Subcutaneous adipose tissue (tissue), 4 donors: ENCODE data around the gene GMPS. TPM values are rescaled to one million over a fixed set of nuclear protein-coding genes. Genes with fewer than 3 reads are reported as not detected.

Source experiments
- CTCF ChIP-seq: fragments of 450-650 bp; IDR thresholded peaks from one replicate; pipeline ENCODE4 v1.5.1; 2016; ENCODE audit warnings: low read depth, mild to moderate bottlenecking, control low read depth, antibody characterized with exemption, moderate library complexity
- total RNA-seq, 4 donors: library from RNA; depleted of rRNA; stranded (reverse); fragments of >200 nt; gene quantifications; one replicate each; pipeline ENCODE4 v1.1.0, GENCODE V29; 2016

Gene GMPS
- total RNA-seq, 4 donors from 2014 or later: 27.1 to 37.5 (median 29.5) TPM

GRCh38 chr3:155908086-155908485 lies 37.6 kb downstream of the GMPS start:
- TF ChIP-seq CTCF: no peak

- TF ChIP-seq CTCF: no peak
Observed at GRCh38 chr3:155908605-155909004, 38.2 kb downstream of the GMPS start.

GRCh38 chr3:155912090-155912489 lies 41.6 kb downstream of the GMPS start:
- no peak for TF ChIP-seq CTCF

- no peak for TF ChIP-seq CTCF
Observed at GRCh38 chr3:155912579-155913190, 42.2 kb downstream of the GMPS start.

GRCh38 chr3:155917781-155918180 lies 47.3 kb downstream of the GMPS start:
- TF ChIP-seq CTCF: no peak

- no peak for TF ChIP-seq CTCF
Observed at GRCh38 chr3:155919728-155920127, 49.3 kb downstream of the GMPS start.

- TF ChIP-seq CTCF: no peak
Observed at GRCh38 chr3:155921486-155921885, 51.0 kb downstream of the GMPS start.
